Glomerular visceral epithelial cell (primary cell): ENCODE results near the gene PI16.

ENCODE experiments used
- DNase-seq: peaks from one replicate; pipeline ENCODE4 v3.0.0-alpha.2; 2016; ENCODE audit errors: extremely low spot score

Gene PI16, protein sequence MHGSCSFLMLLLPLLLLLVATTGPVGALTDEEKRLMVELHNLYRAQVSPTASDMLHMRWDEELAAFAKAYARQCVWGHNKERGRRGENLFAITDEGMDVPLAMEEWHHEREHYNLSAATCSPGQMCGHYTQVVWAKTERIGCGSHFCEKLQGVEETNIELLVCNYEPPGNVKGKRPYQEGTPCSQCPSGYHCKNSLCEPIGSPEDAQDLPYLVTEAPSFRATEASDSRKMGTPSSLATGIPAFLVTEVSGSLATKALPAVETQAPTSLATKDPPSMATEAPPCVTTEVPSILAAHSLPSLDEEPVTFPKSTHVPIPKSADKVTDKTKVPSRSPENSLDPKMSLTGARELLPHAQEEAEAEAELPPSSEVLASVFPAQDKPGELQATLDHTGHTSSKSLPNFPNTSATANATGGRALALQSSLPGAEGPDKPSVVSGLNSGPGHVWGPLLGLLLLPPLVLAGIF

DNA sequence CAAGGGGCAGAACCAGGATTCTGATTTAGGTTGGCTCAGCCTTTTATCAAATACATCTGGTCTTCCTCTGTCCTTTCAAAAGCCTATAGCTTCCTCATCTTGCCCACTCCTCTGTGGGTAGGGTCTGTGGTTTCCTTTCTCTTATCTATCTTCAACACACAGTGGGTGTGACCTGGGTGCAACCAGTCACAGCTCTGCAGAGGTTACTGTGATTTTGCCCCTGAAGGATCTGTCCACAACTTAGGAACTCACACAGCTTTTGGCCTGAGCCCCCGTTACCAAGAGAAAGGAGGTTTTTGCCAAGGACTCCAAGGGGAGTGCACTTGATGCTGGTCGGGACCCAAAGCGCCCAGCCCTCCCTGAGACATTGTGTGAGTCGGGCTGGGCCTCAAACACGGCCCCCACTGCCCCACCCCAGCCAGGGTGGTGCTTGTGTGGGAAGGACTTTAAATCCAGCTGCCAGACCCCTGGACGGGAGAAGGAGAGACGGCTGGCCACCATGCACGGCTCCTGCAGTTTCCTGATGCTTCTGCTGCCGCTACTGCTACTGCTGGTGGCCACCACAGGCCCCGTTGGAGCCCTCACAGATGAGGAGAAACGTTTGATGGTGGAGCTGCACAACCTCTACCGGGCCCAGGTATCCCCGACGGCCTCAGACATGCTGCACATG is at the start of gene PI16:
PI16 (plus strand) TSS at position 477 of the 670 bp plus-strand sequence; CDS start at position 500, 23 bp downstream.
- DNase-seq: no peak

DNA sequence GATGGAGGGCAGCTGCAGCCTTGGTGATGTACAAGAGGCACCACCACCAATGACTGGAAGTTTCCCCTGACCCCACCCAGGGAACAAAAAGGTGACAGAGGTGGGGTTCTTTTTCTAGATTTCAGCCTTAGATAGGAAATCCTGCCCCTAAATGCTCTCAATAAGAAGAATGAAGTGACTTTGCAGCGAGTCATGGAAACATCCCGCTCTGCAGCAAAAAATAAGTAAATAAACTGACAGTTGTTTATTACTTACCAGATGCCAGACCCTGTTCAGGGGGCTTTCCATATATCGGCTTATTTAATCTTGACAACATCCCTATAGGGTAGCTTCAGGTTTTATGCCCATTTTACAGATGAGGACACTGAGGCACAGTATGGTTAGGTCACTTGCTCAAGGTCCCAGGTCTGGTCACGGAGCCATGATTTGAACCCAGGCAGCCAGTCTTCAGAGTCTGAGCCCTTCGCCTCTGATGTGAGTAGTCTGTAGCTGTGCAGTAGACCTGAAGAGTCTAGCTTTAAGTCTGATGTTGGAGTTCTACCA is 49.6 kb upstream of the PI16 start:
- DNase-seq: no peak

DNA sequence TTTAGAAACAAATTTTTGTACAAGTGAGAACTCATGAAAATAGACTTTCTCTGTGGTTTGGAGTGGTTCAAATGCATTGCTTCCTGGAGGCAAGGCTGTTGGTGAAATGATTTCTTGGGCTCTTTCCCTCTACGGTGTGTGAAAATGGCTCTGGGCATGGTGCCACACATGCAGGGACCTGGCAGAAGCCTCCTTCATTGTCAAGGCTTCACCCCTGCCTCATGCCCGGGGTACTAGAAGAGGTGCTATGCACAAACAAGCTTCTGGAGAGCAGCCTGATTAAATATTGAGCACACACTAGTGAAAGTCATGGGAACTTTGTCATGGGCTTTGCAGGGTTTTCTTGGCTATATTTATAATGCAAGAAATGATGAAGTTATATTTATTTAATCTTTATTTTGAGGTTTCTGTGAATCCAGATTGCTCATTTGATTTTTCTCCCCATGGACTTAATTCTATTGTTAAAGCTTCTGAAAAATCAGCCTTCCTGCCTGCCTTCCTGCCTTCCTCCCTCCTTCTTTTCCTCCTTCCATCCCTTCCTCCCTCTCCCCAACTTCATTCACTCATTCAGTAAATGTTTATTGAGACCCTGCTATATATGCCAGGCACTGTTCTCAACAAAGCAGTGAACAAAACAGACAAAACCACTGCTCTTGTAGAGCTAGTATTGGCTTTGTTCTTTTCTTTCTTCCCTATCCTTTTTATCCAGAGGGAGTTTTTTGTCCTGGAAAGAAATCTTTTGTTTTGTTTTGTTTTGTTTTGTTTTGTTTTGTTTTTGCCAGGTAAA is 47.8 kb upstream of the PI16 start:
- no peak for DNase-seq

DNA sequence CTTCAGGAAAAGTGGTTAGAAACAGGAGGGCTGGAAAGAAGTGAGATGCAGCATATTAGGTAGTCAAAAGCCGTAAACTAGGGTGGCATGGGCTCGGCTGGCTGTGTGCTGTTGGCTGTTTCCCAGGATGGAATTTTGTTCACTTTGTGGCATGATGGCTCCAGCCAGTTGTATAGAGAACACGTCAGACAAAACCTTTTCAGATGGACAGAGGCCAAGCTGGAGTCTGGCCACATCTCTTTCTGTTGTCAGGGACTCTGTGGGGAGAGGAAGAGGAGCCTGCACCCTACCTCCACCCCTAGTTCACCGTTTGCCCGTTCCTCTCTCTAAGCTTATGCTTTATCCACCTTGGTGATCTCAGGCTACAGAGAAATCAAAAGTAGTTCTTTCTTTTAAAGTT is 46.8 kb upstream of the PI16 start:
- DNase-seq: peak; percentile 59

DNA sequence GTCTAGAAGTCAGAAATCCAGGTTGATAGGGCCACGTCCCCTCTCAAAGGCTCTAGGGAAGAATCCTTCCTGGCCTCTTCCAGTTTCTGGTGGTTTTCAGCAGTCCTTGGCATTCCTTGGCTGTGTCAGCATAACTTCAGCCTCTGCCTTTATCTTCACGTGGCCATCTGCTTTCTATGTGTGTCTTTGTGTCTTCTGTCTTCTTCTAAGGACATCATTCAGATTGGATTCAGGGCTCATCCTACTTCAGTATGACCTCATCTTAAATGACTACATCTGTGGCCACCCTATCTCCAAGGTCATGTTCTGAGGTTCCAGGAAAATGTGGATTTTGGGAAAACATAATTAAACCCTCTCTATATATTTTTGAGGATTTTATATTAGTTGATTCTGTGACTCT is 45.8 kb upstream of the PI16 start:
- no peak for DNase-seq

DNA sequence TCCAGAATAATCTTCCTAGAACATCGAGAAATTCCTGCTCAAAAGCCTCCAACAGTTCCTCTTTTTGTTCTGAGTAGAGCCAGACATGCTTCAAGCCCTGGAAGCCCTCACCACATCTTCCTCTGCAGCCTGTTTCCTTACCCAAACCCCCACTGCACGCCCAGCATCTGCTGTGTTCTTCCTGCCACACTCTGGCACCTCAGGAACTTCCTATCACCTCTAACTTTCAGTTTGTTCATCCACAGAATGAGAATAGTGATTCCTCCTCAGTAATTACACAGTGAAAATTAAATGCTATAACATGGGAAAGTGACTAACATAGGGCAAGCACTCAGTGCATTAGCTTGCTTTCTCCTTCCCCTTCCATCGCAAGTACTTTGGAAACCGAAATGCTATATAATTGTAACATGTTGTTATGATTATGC is 42.5 kb upstream of the PI16 start:
- DNase-seq: no peak

DNA sequence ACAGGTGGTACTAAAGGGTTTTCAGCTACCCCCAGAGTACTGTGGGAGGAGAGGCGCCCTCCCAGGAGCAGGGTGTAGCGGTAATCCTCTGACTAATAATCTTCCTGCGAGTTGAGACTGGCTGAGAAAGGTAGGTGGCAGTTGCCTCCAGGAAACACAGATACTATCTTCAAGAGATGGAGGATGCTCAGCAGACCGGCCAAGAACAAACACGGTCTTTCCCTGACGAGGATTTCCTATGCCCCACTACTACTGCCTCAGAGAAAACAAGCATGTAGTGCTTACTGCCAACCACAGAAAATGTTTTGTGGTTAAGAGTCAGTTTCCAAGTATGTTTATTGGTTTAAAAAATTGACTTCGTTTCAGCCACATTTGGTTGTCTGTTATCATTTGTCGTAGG is 42.0 kb upstream of the PI16 start:
- DNase-seq: peak; percentile 81

DNA sequence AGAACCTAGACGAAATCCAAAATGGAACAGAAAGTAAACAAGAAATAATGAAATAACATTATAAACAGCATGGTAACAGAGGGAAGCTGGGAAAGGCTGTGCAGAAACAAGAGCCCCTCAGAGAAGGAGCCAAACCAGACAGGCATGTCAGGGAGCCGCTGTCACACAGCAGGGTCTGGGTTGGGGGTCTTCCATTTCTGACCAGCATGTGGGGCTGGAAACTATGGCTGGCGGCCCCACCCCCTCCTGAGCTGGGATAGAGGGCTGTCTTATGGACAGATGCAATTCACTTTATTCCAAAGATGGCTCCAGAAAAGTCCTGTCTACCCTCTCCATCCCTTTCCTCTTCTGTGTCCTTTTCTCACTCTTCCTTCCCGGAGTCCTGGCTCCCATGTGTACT is 41.5 kb upstream of the PI16 start:
- DNase-seq: no peak

DNA sequence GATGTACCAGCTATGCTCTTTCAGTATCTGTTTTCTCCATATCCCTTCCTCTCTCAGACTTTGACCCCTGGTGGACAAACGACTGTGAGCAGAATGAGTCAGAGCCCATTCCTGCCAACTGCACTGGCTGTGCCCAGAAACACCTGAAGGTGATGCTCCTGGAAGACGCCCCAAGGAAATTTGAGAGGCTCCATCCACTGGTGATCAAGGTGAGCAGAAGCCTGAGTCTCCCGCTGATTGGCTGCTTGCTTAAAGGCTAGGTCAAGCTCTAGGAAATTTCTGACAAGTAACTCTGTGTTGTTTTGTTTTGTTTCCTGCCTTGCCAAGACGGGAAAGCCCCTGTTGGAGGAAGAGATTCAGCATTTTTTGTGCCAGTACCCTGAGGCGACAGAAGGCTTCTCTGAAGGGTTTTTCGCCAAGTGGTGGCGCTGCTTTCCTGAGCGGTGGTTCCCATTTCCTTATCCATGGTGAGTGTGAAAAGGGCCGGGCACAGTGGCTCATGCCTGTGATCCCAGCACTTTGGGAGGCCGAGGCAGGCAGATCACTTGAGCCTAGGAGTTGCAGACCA is 40.2 kb upstream of the PI16 start:
- peak; percentile 58 for DNase-seq

DNA sequence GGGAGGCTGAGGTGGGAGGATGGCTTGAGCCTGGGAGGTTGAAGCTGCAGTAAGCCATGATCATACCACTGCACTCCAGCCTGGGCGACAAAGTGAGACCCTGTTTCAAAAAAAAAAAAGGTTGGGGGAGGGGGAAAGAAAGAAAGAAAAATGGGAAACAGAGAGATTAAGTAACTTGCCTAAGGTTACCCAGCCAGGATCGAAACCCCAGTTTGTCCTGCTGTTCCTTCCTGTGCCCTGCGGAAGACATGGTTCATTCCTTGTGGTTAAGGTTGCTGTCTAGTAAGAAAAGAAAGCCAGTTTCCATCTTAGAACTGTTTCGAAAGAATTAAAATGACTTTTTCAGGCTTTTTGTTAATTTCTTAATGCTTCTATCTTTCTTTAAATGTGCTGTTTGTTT is 38.9 kb upstream of the PI16 start:
- DNase-seq: no peak

DNA sequence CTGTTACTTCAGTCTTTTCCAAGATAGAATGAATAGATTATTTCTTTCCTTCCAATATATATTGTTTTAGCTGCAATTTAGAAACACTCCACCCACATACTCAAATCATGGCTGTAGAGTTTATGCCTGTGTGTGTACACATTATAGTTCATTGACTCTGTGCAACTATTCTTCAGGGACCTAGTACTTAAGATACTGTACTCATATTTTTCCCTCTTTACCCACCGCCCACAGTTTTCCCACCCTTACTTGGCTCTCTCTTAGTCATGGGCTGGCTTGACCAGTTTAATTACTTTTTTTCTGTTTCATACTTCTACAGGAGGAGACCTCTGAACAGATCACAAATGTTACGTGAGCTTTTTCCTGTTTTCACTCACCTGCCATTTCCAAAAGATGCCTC is 38.4 kb upstream of the PI16 start:
- DNase-seq: no peak

DNA sequence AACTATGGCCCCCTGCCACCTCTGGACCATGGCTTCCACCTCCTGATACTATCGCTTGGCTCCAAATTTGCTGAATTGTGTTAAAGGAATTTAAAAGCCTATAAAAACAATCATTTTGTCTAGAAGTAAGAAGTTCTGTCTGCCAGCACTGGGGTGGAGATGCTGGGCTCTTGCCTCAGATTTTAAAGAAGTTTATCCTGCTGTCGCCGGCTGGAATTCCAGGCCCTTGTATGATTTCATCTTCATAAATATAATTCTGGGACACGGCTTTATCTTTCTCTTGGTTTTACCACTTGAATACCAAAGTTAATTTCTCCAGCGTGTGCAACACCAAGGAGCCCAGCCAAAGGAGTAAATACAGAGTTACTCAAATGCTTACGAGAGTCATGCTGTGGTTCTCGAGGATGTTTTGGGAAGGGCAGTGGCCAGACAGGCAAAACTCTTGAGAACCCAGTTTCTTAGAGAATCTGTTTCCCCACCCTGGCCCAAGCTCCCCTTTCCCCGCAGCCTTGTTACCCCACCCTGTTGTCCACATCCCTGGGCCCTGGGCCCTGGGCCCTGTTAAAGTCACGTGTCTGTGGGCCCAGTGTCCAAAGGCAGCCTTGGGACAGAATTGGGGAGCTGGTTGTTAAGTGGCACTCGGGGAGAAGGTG is 36.9 kb upstream of the PI16 start:
- no peak for DNase-seq

DNA sequence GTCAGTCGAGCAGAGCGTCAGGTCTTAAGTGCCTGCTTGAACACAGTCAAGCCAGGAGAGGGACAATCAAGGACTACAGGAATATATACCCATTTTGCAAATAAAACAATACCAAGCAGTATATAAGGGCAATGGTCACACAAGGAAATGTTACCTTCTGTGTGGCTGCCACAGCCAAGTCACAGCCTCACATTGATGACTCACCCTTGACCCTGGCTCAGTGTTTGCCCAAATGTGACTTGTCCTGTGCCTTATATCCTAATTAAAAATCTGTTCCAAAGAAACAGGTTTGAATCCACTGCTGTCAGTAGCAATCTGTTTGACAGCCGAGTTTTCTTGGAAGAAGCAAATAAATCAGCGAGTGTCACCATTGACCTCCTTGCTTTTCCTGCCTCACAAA is 34.5 kb upstream of the PI16 start:
- no peak for DNase-seq

DNA sequence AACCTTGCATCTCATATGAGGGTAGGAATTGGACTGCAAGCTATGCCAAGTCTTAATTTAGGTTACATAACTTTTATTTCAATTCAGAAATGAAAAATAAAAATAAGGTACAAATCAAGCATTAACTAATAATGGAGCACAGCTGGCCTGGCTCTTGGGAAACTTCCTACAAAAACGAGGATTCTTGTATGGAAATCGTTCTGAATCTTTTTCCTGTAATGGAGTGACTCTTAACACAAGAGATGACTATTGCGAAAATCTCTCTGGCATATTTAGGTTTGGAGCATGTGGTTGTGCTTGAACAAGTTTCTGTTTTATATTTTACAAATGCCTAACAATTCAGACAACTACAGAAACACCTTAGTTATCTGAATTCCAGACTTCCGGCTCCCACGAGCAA is 34.0 kb upstream of the PI16 start:
- DNase-seq: no peak

DNA sequence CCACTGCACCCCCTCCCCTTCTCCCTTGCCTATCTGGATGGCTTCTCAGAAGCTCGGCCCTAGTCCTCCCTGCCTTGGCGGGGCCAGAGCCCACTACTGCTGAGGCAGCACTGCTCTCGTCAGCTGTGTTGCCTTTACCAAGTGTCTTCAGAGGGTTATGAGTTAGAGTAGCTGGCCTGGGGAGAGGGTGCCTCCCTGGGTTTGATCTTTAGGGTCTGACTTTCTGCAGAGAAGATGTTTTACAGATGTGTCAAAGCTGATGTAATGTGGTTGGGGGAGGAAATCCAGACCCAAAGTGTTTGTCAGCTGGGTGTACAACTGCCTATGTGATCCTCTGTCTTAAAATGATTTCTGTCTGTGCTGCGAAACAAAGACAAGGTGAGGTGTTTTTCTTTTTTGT is 30.4 kb upstream of the PI16 start:
- no peak for DNase-seq

DNA sequence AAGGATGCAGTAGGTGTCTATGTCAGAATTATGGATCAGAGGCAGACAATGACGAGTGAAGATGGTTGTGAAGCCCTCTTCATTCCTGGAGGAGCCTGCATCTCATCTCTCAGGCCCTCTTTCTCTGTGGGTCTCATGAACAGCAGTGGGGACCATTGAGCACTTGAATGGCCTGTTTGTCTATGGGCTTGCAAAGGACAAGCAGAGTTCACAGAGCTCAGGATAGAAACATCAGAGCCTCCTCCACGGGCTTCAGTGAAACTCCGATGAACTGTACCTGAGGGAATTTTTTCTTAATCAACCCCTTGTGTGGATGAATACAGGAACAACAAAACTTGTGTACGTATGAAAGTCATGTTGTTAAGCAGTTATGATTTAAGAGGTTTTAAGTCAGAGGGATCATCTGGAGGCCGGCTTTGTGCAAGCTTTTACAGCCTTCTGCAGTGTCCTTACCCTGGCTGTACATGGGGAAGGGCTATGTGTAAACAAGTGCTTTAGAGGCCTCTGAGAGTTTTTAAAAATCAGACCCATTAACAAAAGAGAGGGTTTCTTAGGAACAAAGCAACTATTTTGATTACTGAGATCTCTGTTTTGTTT is 29.7 kb upstream of the PI16 start:
- DNase-seq: no peak

DNA sequence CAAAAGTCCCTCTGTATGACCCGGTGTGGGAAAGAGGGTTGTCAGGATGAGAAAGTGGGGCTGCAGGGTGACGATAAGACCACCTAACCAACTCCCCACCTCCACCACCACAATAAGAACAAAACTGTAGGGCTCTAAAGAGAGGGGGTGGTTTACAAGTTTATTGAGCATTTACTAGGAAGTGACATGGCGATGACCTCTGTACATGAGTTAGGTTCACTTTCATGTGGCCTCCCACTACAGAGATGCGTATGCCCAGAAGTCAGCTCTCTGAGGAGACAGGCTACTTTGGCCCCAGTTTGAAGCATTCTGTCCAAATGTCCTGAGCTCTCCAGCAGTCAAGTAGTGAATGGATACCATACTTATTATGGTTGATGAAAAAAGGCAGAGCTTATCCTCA is 28.7 kb upstream of the PI16 start:
- no peak for DNase-seq

DNA sequence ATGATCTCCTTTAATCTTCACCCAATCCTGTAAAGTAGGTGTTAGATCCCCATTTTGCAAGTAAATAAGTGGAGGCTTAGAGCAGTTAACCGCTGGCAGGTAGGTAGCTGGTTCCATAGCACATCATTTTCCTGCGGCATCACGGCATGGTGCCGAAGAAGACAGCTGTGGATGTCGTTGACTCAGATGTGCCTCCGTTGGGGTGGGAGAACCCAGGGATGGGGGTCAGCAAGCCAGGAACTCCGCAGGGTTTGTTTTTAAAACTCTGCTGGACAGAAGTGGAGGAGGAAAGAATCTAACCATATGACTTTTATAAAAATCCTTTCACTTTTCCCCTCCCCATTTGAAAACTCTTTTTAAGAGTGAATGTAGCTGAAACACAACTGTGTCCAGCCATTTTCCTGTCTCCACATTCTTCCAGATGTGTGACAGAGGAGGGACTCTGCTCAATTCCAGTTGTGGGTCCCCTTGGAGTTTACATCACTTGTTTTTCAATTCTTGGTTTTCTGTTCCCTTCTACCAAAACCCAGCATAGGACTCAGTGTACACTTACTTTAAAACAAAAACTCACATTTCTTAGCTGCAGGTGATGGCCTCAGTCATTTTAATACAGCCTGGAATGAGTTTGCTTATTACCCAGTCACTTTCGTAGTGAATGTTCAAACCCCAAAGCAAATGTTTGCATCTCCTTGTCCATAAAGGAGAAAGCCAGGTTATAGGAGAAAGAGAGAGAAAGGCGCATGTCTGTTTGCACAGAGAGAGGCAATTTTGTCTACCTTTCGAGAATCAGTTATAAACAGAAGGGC is 27.6 kb upstream of the PI16 start:
- DNase-seq: no peak

DNA sequence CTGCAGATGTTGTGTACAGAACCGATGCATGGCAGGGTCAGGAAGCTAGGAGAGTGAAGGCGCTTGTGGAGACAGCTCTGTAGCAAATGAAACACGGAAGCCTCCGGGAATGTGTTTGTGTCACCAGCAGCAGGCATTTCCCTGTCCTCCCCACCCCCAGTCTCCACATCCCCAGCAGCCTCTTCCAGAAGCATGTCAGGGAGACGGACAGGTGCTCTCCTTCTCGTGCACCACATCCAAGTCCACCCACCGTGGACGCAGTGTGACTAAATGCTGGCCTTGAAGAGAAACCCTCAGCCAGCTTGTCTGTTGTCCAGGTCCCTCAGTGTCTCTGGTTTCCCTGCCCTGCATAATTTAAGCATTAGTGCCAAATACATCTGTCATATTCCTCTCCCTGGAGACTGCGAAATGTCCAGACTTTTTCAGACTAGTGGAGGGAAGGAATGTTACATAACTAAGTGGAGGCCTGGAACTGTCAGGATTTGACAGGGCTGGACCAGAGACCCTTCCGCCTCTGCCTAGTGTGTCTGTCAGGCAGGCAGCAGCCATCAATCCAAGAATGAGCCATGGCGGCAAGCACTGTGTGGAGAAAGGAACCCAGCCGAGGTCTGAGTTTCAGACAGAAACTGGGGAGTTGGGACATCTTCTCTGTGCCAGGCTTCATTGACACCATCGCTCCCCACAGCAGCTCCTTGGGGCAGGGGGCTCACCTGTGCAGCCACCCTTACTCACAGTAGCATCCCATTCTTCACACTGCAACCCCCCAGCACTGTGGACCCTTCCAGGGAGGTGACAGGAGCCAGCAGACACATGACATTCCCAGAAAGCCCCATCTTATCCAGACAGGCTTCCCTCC is 26.6 kb upstream of the PI16 start:
- DNase-seq: no peak
